Measurements from ENCODE around the gene KRTAP4-6. TPM values are rescaled to one million over a fixed set of nuclear protein-coding genes. Genes with fewer than 3 reads are reported as not detected.
"Not testable (repeated sequence)": the region's sequence is repeated elsewhere in the genome, so short reads cannot be mapped to it uniquely, and the experiment has no call there.

KRTAP4-6 gene
- total RNA-seq, 4 donors from 2014 or later = not detected

DNA sequence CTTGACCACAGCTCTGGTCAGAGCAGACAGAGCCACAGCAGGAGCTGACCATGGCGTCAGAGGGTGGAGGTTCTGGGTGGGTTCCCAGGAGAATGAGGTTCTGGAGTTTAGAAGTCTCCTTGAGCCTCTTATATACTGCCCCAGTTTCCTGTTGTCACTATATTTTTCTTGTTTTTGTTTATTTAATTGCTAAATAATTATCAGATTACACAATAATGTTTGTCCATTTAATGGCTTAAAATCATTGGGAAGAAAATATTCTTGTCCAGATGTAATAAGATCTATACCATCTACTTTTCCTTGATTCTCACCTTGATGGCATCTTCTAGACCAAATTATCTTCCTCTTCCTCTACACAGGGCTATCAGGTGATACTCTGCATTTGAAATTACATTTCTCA lies 27.8 kb upstream of the KRTAP4-6 start, which contains the start of gene KRTAP4-3:
Gene KRTAP4-3, minus strand, starts transcription at position 101 of the 400 bp plus-strand sequence. Its CDS starts 49 bp downstream, at position 52.
- no peak for TF ChIP-seq POLR2A (IDR thresholded peaks at IDR 0.05)
- TF ChIP-seq, protein P1, sequence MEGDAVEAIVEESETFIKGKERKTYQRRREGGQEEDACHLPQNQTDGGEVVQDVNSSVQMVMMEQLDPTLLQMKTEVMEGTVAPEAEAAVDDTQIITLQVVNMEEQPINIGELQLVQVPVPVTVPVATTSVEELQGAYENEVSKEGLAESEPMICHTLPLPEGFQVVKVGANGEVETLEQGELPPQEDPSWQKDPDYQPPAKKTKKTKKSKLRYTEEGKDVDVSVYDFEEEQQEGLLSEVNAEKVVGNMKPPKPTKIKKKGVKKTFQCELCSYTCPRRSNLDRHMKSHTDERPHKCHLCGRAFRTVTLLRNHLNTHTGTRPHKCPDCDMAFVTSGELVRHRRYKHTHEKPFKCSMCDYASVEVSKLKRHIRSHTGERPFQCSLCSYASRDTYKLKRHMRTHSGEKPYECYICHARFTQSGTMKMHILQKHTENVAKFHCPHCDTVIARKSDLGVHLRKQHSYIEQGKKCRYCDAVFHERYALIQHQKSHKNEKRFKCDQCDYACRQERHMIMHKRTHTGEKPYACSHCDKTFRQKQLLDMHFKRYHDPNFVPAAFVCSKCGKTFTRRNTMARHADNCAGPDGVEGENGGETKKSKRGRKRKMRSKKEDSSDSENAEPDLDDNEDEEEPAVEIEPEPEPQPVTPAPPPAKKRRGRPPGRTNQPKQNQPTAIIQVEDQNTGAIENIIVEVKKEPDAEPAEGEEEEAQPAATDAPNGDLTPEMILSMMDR (IDR thresholded peaks at IDR 0.05) = no peak

DNA sequence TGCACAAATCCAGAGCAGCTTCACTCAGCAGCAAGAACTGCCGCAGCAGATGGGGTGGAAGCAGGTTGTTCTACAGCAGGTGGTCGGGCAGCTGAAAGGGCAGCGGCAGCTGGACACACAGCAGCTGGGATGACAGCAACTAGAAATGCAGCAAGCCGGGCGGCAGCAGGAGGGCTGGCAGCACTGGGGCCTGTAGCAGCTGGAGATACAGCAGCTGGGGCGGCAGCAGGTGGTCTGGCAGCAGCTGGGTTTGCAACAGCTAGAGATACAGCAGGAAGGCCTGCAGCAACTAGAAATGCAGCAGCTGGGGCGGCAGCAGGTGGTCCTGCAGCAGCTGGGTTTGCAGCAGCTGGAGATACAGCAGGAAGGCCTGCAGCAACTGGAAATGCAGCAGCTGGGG lies 27.2 kb upstream of the KRTAP4-6 start:
- Histone ChIP-seq H3K4me1 (no peaks in the 10 kb centered on the region), H3K27ac (no peak overlapping the region), H3K27me3 (peaks cover 0 to 3% (median 0%) of the 10 kb centered on the region in 4 donors), H3K4me3 (no peak overlapping the region), H3K9me3 (no peaks in the 10 kb centered on the region), H3K36me3 (no peaks in the 10 kb centered on the region)
- WGBS, 2 donors = 84 to 90% methylated on average over 5 to 7 of the region's 7 CpGs
- DNase-seq = no peak
- TF ChIP-seq POLR2A (IDR thresholded peaks at IDR 0.05) = no peak
- TF ChIP-seq, protein P1 (IDR thresholded peaks at IDR 0.05) = no peak
- intact Hi-C loops (cut with DNase I) = no loop called here

More for the DNA sequence above, 27.8 kb upstream of the KRTAP4-6 start, which contains the start of gene KRTAP4-3:
- Histone ChIP-seq H3K27ac (no peak within 1 kb of the TSS), H3K4me3 (no peak within 1 kb of the TSS), H3K4me1 (no peaks in the 10 kb centered on the region), H3K27me3 (peaks cover 0 to 3% (median 0%) of the 10 kb centered on the region in 4 donors), H3K36me3 (no peaks in the 10 kb centered on the region), H3K9me3 (no peaks in the 10 kb centered on the region)
- no peak for DNase-seq
- intact Hi-C loops (cut with DNase I) = no loop called here
- 75 to 86% methylated on average over 1 of the region's 1 CpG for WGBS, 2 donors

DNA sequence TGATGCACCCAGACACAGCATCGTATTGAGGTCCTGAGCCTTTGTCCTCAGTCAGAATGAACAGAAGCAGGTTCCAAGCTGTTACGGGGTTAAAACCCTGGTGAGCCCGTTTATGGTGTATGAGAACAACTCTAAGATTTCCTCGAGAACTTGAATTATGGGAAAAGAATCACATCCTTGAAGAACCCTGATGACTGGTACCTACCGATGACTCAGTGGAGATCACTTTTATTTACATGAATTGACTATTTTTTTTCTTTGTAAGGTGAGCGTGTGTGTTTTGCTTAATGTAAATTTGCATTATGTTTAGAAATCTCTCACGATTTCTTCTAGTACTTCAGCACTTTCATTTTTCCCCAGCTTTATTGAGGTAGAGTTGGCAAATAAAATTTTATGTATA lies 23.5 kb upstream of the KRTAP4-6 start:
- H3K27me3 ChIP-seq = peaks cover 0 to 16% (median 0%) of the 10 kb centered on the region in 4 donors
- H3K36me3 ChIP-seq = no peaks in the 10 kb centered on the region
- H3K4me1 ChIP-seq = no peaks in the 10 kb centered on the region
- H3K27ac ChIP-seq = no peak overlapping the region
- WGBS, 2 donors = 59 to 66% methylated on average over 6 to 7 of the region's 7 CpGs
- no peak for DNase-seq
- no peaks in the 10 kb centered on the region for H3K9me3 ChIP-seq
- no peak for TF ChIP-seq POLR2A (IDR thresholded peaks at IDR 0.05)
- TF ChIP-seq, protein P1 (IDR thresholded peaks at IDR 0.05) = no peak
- H3K4me3 ChIP-seq = no peak overlapping the region
- intact Hi-C loops (cut with DNase I) = no loop called here

DNA sequence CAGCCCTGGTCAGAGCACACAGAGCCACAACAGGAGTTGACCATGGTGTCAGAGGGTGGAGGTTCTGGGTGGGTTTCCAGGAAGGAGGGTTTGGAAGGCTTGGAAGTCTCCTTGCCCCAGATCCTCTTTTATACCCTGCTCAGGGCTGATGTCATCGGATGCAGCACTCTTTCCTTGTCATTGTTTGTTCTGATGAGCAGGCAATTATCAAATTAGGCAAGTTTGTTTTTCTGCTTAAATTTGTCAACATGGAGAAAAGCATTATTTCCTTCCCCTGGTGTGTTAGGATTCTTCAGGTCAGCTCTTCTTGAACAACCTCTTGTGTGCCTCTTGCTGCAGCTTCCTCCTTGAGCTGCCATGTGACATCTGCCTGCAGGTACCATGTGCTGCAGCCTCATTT lies 20.3 kb upstream of the KRTAP4-6 start, which contains the start of gene KRTAP4-4:
Gene KRTAP4-4, minus strand, starts transcription at position 101 of the 400 bp plus-strand sequence. Its CDS starts 57 bp downstream, at position 44.
- 82 to 94% methylated on average over 1 of the region's 1 CpG for WGBS, 2 donors
- peaks cover 0 to 28% (median 0%) of the 10 kb centered on the region in 4 donors for H3K27me3 ChIP-seq
- intact Hi-C loops (cut with DNase I) = no loop called here
- H3K9me3 ChIP-seq = no peaks in the 10 kb centered on the region
- no peaks in the 10 kb centered on the region for H3K36me3 ChIP-seq
- no peak within 1 kb of the TSS for H3K27ac ChIP-seq
- H3K4me1 ChIP-seq = no peaks in the 10 kb centered on the region
- no peak within 1 kb of the TSS for H3K4me3 ChIP-seq
- no peak for TF ChIP-seq POLR2A (IDR thresholded peaks at IDR 0.05)
- TF ChIP-seq, protein P1 (IDR thresholded peaks at IDR 0.05) = no peak
- DNase-seq = no peak

DNA sequence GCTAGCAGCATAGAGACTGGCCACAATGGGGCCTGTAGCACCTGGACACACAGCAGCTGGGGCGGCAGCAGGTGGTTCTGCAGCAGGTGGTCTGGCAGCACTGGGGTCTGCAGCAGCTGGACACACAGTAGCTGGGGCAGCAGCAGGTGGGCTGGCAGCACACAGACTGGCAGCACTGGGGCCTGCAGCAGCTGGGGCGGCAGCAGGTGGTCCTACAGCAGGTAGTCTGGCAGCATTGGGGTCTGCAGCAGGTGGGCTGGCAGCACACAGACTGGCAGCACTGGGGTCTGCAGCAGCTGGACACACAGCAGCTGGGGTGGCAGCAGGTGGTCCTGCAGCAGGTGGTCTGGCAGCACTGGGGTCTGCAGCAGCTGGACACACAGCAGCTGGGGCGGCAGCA lies 19.8 kb upstream of the KRTAP4-6 start:
- H3K36me3 ChIP-seq; intact Hi-C loops (cut with DNase I); DNase-seq; H3K9me3 ChIP-seq; H3K4me1 ChIP-seq; H3K27ac ChIP-seq; H3K4me3 ChIP-seq: not testable (repeated sequence)
- H3K27me3 ChIP-seq = peaks cover 0 to 28% (median 0%) of the 10 kb centered on the region in 4 donors
- 73 to 80% methylated on average over 1 to 2 of the region's 3 CpGs for WGBS, 2 donors

DNA sequence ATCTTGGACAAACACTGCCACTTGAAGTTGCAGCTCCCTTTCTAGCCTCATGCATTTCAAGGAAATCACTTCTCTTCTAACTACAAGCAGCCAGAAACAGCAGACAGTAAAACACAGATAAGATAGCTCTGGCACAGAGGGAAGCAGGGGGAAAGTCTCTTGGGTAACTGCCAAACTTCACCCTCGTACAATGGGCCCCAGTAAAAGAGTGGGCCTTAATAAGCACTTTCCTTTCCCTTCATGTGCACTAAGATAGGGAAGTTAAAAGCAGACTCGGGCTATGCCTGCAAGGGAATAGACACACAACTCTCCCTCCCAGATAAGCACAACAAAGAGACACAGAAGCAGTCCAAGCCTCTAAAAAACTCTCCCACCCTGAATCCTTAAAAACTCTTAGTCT lies 13.5 kb upstream of the KRTAP4-6 start:
- no peak overlapping the region for H3K27ac ChIP-seq
- no peaks in the 10 kb centered on the region for H3K36me3 ChIP-seq
- H3K4me1 ChIP-seq = no peaks in the 10 kb centered on the region
- H3K9me3 ChIP-seq = no peaks in the 10 kb centered on the region
- H3K4me3 ChIP-seq = no peak overlapping the region
- H3K27me3 ChIP-seq = peaks cover 0 to 12% (median 0%) of the 10 kb centered on the region in 4 donors
- intact Hi-C loops (cut with DNase I) = no loop called here
- DNase-seq = no peak
- WGBS, 2 donors = 50 to 83% methylated on average over 2 of the region's 2 CpGs
- TF ChIP-seq, protein P1 (IDR thresholded peaks at IDR 0.05) = no peak

Measured in esophagus squamous epithelium (tissue), 5 donors.